ENCODE measurements around the gene BCCIP. TPM values are rescaled to one million over a fixed set of nuclear protein-coding genes. Genes with fewer than 3 reads are reported as not detected.

BCCIP gene
- total and polyA plus RNA-seq, 2 of the 8 experiments (the other 6 are each of a cell fraction or from before 2014, with no cell fraction given), result 33.9 to 120 TPM

GRCh38 chr10:125844751-125845221, 21.4 kb downstream of the BCCIP start (continued):
- TF ChIP-seq SIRT6 (IDR thresholded peaks at IDR 0.05; ENCODE audit: low read length), result no peak
- TF ChIP-seq SP2 (IDR thresholded peaks at IDR 0.05; ENCODE audit: low read length), result no peak
- no peak for TF ChIP-seq RAD21 (IDR thresholded peaks at IDR 0.05 in 1 of 2, conservative IDR thresholded peaks at IDR 0.05 in 1 of 2; ENCODE audit: low read depth in 2 of 2, low read length in 2 of 2)
- no peak for TF ChIP-seq JUN (IDR thresholded peaks at IDR 0.05; ENCODE audit: low read depth, low read length)
- TF ChIP-seq SUZ12 (IDR thresholded peaks at IDR 0.05; ENCODE audit: low read length), result no peak
- TF ChIP-seq CEBPB (IDR thresholded peaks at IDR 0.05; ENCODE audit: low read depth, low read length), result no peak
- TF ChIP-seq POLR2AphosphoS5 (IDR thresholded peaks at IDR 0.05; ENCODE audit: low read depth, low read length), result no peak

All from H1 (cell line).